HFFc6 (cell line): ENCODE measurements around the gene SMIM24. TPM values are rescaled to one million over a fixed set of nuclear protein-coding genes. Genes with fewer than 3 reads are reported as not detected.

ENCODE experiments used
- DNase-seq: peaks from one replicate; pipeline ENCODE4 v3.0.0-alpha.2; 2018
- H3K27ac Mint-ChIP-seq: 2 replicates; pipeline ENCODE4 v1.8.0; 2020; ENCODE audit warnings: mild to moderate bottlenecking, mixed read lengths
- H3K27me3 Mint-ChIP-seq: 2 replicates; pipeline ENCODE4 v1.8.0; 2021; ENCODE audit warnings: mild to moderate bottlenecking, moderate library complexity, mixed read lengths; ENCODE audit not compliant: insufficient read depth
- H3K36me3 Mint-ChIP-seq: 2 replicates; pipeline ENCODE4 v1.8.0; 2021; ENCODE audit warnings: low read depth, mixed read lengths
- H3K4me1 Mint-ChIP-seq: 2 replicates; pipeline ENCODE4 v1.8.0; 2020; ENCODE audit warnings: low read depth, mixed read lengths
- H3K4me3 Mint-ChIP-seq: 2 replicates; pipeline ENCODE4 v1.8.0; 2020; ENCODE audit warnings: mild to moderate bottlenecking, moderate library complexity, mixed read lengths
- H3K9me3 Mint-ChIP-seq: 2 replicates; pipeline ENCODE4 v1.8.0; 2020; ENCODE audit warnings: mild to moderate bottlenecking, mixed read lengths
- CTCF ChIP-seq: fragments of 200-600 bp; sonication (generic); IDR thresholded peaks from 2 replicates; pipeline ENCODE4 v1.5.0; 2021; ENCODE audit warnings: antibody characterized with exemption, mild to moderate bottlenecking
- total RNA-seq, 6 experiments: library from RNA; stranded (reverse); fragmentation: NEBNext Ultra II Directional; extraction: Animal tissue kit (Norgen Biotek cat#: 25700); gene quantifications; 2 replicates in 1 of 6; 3 replicates in 5 of 6; pipeline ENCODE4 v1.2.3, GENCODE V29; 2021

Gene SMIM24
- total RNA-seq, 6 experiments from 2014 or later = not detected

GRCh38 chr19:3497757-3498520 is 17.6 kb upstream of the SMIM24 start:
- no peak for DNase-seq
- Mint-ChIP-seq H3K27ac (no peak overlapping the region), H3K27me3 (no peaks in the 10 kb centered on the region), H3K4me3 (no peak overlapping the region), H3K4me1 (peaks cover 18% of the 10 kb centered on the region), H3K9me3 (no peaks in the 10 kb centered on the region), H3K36me3 (peaks cover 15% of the 10 kb centered on the region)
- no peak for TF ChIP-seq CTCF

- Mint-ChIP-seq H3K27me3 (no peaks in the 10 kb centered on the region), H3K36me3 (peaks cover 15% of the 10 kb centered on the region), H3K4me1 (peaks cover 18% of the 10 kb centered on the region), H3K27ac (no peak overlapping the region), H3K9me3 (no peaks in the 10 kb centered on the region), H3K4me3 (no peak overlapping the region)
- DNase-seq = no peak
- no peak for TF ChIP-seq CTCF
Observed at GRCh38 chr19:3496392-3497273, 16.3 kb upstream of the SMIM24 start.

GRCh38 chr19:3494559-3494958 is 14.2 kb upstream of the SMIM24 start:
- peaks cover 15% of the 10 kb centered on the region for H3K36me3 Mint-ChIP-seq
- TF ChIP-seq CTCF = no peak
- no peak overlapping the region for H3K27ac Mint-ChIP-seq
- DNase-seq = no peak
- H3K4me3 Mint-ChIP-seq = no peak overlapping the region
- H3K9me3 Mint-ChIP-seq = no peaks in the 10 kb centered on the region
- H3K27me3 Mint-ChIP-seq = no peaks in the 10 kb centered on the region
- H3K4me1 Mint-ChIP-seq = peaks cover 12% of the 10 kb centered on the region

- TF ChIP-seq CTCF = no peak
- Mint-ChIP-seq H3K9me3 (no peaks in the 10 kb centered on the region), H3K36me3 (peaks cover 15% of the 10 kb centered on the region), H3K27ac (no peak overlapping the region), H3K4me1 (peaks cover 8% of the 10 kb centered on the region), H3K4me3 (no peak overlapping the region), H3K27me3 (no peaks in the 10 kb centered on the region)
- no peak for DNase-seq
Observed at GRCh38 chr19:3494051-3494450, 13.7 kb upstream of the SMIM24 start.

- no peak for TF ChIP-seq CTCF
- peaks cover 5% of the 10 kb centered on the region; the same call in 1 of the 2 replicates for H3K4me1 Mint-ChIP-seq
Observed at GRCh38 chr19:3493651-3494050, 13.3 kb upstream of the SMIM24 start.

More at GRCh38 chr19:3493651-3494050, 13.3 kb upstream of the SMIM24 start:
- DNase-seq = no peak
- H3K27me3 Mint-ChIP-seq = no peaks in the 10 kb centered on the region
- peaks cover 15% of the 10 kb centered on the region for H3K36me3 Mint-ChIP-seq
- H3K9me3 Mint-ChIP-seq = no peaks in the 10 kb centered on the region
- H3K27ac Mint-ChIP-seq = no peak overlapping the region; the same call in 1 of the 2 replicates
- H3K4me3 Mint-ChIP-seq = no peak overlapping the region
